ENCODE data around the gene WDR73.

The WDR73 gene

GRCh38 chr15:84658080-84658787, 4.2 kb upstream of the WDR73 start, which contains the start of gene NMB:
NMB (minus strand) TSS chr15:84658199; CDS start chr15:84658152, 47 bp downstream.
- Histone ChIP-seq H3K9ac (ENCODE audit: low read depth in 1 of 2, low read length in 2 of 2) (peak within 1 kb of the TSS; percentile 48 to 61), H3K4me3 (ENCODE audit: low read depth in 1 of 2, low read length in 2 of 2) (peak within 1 kb of the TSS; percentile 59 to 71), H3K4me1 (ENCODE audit: control insufficient read depth in 1 of 2, insufficient read depth in 2 of 2, low read length in 2 of 2) (peaks cover 17 to 27% of the 10 kb centered on the region in 2 donors), H3K9me3 (ENCODE audit: control insufficient read depth in 1 of 2, low read length in 2 of 2) (no peaks in the 10 kb centered on the region), H3K36me3 (ENCODE audit: control insufficient read depth in 1 of 2, insufficient read depth in 2 of 2, low read length in 2 of 2) (no peaks in the 10 kb centered on the region), H3K27ac (ENCODE audit: low read depth, low read length) (peak within 1 kb of the TSS; percentile 49), H3K27me3 (ENCODE audit: control insufficient read depth in 1 of 2, insufficient read depth in 2 of 2, low read length in 2 of 2) (no peaks in the 10 kb centered on the region)

DNA sequence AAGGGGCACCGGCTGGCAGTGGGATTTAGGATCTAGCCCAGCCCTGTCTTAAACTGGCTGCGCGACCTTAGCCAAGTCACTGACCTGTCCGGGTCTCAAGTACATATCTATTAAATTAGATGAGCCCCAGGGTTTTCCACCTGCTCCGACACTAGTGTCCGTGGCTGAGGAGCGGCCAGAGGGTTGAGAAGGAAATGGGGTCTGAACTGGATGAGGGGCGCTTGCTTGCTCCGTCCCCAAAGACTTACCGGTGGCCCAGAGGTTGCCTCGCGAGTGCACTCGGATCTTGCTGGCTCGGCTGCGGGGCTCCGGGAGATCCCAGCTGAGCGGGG, 3.6 kb upstream of the WDR73 start:
- Histone ChIP-seq H3K4me3 (ENCODE audit: low read depth in 1 of 2, low read length in 2 of 2) (peak overlapping the region; percentile 59 to 71), H3K27me3 (ENCODE audit: control insufficient read depth in 1 of 2, insufficient read depth in 2 of 2, low read length in 2 of 2) (no peaks in the 10 kb centered on the region), H3K9me3 (ENCODE audit: control insufficient read depth in 1 of 2, low read length in 2 of 2) (no peaks in the 10 kb centered on the region), H3K36me3 (ENCODE audit: control insufficient read depth in 1 of 2, insufficient read depth in 2 of 2, low read length in 2 of 2) (peaks cover 0 to under 1% of the 10 kb centered on the region in 2 donors), H3K4me1 (ENCODE audit: control insufficient read depth in 1 of 2, insufficient read depth in 2 of 2, low read length in 2 of 2) (peaks cover 17 to 30% of the 10 kb centered on the region in 2 donors), H3K27ac (ENCODE audit: low read depth, low read length) (no peak overlapping the region), H3K9ac (ENCODE audit: low read depth in 1 of 2, low read length in 2 of 2) (peak overlapping the region; percentile 48 to 61)

- no peak overlapping the region for H3K9ac ChIP-seq (ENCODE audit: low read depth in 1 of 2, low read length in 2 of 2)
- peaks cover 17 to 36% of the 10 kb centered on the region in 2 donors for H3K4me1 ChIP-seq (ENCODE audit: control insufficient read depth in 1 of 2, insufficient read depth in 2 of 2, low read length in 2 of 2)
- H3K4me3 ChIP-seq (ENCODE audit: low read depth in 1 of 2, low read length in 2 of 2): no peak overlapping the region
- no peaks in the 10 kb centered on the region for H3K27me3 ChIP-seq (ENCODE audit: control insufficient read depth in 1 of 2, insufficient read depth in 2 of 2, low read length in 2 of 2)
- no peak overlapping the region for H3K27ac ChIP-seq (ENCODE audit: low read depth, low read length)
- no peaks in the 10 kb centered on the region for H3K9me3 ChIP-seq (ENCODE audit: control insufficient read depth in 1 of 2, low read length in 2 of 2)
- H3K36me3 ChIP-seq (ENCODE audit: control insufficient read depth in 1 of 2, insufficient read depth in 2 of 2, low read length in 2 of 2): peaks cover 0 to 5% of the 10 kb centered on the region in 2 donors
These were observed 2.9 kb upstream of the WDR73 start for GRCh38 chr15:84656972-84657371.

DNA sequence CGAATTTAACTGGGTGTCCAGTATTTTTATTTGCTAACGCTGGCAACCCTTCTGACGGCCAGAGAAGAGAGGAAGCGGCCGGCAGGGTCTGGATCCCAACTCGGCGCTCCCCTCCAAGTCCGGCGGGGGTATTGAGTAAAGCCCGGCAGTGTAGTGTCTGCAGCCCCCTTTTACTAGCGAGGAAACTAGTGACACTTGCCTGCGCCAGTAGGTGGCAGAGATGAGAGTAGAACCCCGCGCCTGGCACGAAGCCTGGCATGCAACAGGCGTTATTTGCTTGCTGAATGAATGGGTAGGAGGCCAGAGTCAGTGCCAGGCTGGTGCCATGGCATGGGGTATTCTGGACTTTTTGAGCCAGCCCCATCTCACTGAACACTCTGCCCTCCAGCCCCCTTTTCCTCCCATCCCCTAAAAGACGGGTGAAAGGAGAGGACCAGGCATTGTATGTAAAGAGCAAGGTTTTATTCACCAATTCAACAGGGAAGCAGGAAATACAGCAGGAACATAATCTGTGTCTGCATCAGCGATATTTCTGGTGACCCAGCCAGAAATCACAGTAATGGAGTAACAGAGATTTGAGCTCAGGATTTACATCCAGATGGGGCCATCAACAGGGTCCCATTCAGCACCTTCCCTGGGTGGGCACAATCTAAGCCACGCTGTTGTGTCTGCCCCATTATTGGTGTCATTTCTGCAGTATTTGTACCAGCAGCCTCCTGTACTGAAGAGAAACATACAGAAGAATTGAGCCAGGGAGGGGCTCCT, 788 bp upstream of the WDR73 start:
- H3K4me1 ChIP-seq (ENCODE audit: control insufficient read depth in 1 of 2, insufficient read depth in 2 of 2, low read length in 2 of 2): peaks cover 17 to 36% of the 10 kb centered on the region in 2 donors
- H3K36me3 ChIP-seq (ENCODE audit: control insufficient read depth in 1 of 2, insufficient read depth in 2 of 2, low read length in 2 of 2): peaks cover 0 to 13% of the 10 kb centered on the region in 2 donors
- H3K27ac ChIP-seq (ENCODE audit: low read depth, low read length): peak overlapping the region; percentile 4

GRCh38 chr15:84653584-84653909, 536 bp downstream of the WDR73 start:
- Histone ChIP-seq H3K27me3 (ENCODE audit: control insufficient read depth in 1 of 2, insufficient read depth in 2 of 2, low read length in 2 of 2) (no peaks in the 10 kb centered on the region), H3K4me1 (ENCODE audit: control insufficient read depth in 1 of 2, insufficient read depth in 2 of 2, low read length in 2 of 2) (peaks cover 12 to 30% of the 10 kb centered on the region in 2 donors), H3K4me3 (ENCODE audit: low read depth in 1 of 2, low read length in 2 of 2) (peak overlapping the region; percentile 95 to 99), H3K27ac (ENCODE audit: low read depth, low read length) (peak overlapping the region; percentile 60), H3K36me3 (ENCODE audit: control insufficient read depth in 1 of 2, insufficient read depth in 2 of 2, low read length in 2 of 2) (peaks cover 7 to 24% of the 10 kb centered on the region in 2 donors), H3K9me3 (ENCODE audit: control insufficient read depth in 1 of 2, low read length in 2 of 2) (no peaks in the 10 kb centered on the region), H3K9ac (ENCODE audit: low read depth in 1 of 2, low read length in 2 of 2) (peak overlapping the region; percentile 87 to 88)

More for the DNA sequence above, 788 bp upstream of the WDR73 start:
- peak overlapping the region; percentile 87 to 88 for H3K9ac ChIP-seq (ENCODE audit: low read depth in 1 of 2, low read length in 2 of 2)
- H3K9me3 ChIP-seq (ENCODE audit: control insufficient read depth in 1 of 2, low read length in 2 of 2): no peaks in the 10 kb centered on the region
- H3K4me3 ChIP-seq (ENCODE audit: low read depth in 1 of 2, low read length in 2 of 2): peak overlapping the region; percentile 95 to 99
- H3K27me3 ChIP-seq (ENCODE audit: control insufficient read depth in 1 of 2, insufficient read depth in 2 of 2, low read length in 2 of 2): no peaks in the 10 kb centered on the region

DNA sequence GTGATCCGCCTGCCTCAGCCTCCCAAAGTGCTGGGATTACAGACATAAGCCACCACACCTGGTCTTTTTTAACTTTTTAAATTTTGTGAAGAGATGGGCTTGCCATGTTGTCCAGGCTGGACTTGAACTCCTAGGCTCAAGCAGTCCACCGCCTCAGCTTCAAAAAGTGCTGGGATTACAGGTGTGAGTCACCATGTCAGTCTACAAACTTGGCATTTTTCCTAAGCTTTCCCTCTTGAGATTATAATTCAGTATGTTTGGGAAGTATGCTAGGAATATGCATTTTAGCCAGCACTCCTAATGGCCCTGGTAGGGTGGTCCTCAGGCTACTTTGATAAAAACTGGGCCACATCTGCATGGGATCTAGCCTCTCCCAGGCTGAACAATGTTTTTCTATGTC, 4.4 kb downstream of the WDR73 start:
- H3K9ac ChIP-seq (ENCODE audit: low read depth in 1 of 2, low read length in 2 of 2): no peak overlapping the region
- H3K4me3 ChIP-seq (ENCODE audit: low read depth in 1 of 2, low read length in 2 of 2): no peak overlapping the region
- no peaks in the 10 kb centered on the region for H3K27me3 ChIP-seq (ENCODE audit: control insufficient read depth in 1 of 2, insufficient read depth in 2 of 2, low read length in 2 of 2)
- peaks cover 4 to 15% of the 10 kb centered on the region in 2 donors for H3K4me1 ChIP-seq (ENCODE audit: control insufficient read depth in 1 of 2, insufficient read depth in 2 of 2, low read length in 2 of 2)
- H3K36me3 ChIP-seq (ENCODE audit: control insufficient read depth in 1 of 2, insufficient read depth in 2 of 2, low read length in 2 of 2): peaks cover 24 to 59% of the 10 kb centered on the region in 2 donors
- H3K9me3 ChIP-seq (ENCODE audit: control insufficient read depth in 1 of 2, low read length in 2 of 2): no peaks in the 10 kb centered on the region
- H3K27ac ChIP-seq (ENCODE audit: low read depth, low read length): no peak overlapping the region

GRCh38 chr15:84648539-84648938, 5.5 kb downstream of the WDR73 start:
- H3K9me3 ChIP-seq (ENCODE audit: control insufficient read depth in 1 of 2, low read length in 2 of 2): no peaks in the 10 kb centered on the region
- H3K9ac ChIP-seq (ENCODE audit: low read depth in 1 of 2, low read length in 2 of 2): no peak overlapping the region
- no peaks in the 10 kb centered on the region for H3K27me3 ChIP-seq (ENCODE audit: control insufficient read depth in 1 of 2, insufficient read depth in 2 of 2, low read length in 2 of 2)
- H3K36me3 ChIP-seq (ENCODE audit: control insufficient read depth in 1 of 2, insufficient read depth in 2 of 2, low read length in 2 of 2): peaks cover 30 to 67% of the 10 kb centered on the region in 2 donors
- no peak overlapping the region for H3K27ac ChIP-seq (ENCODE audit: low read depth, low read length)
- no peak overlapping the region for H3K4me3 ChIP-seq (ENCODE audit: low read depth in 1 of 2, low read length in 2 of 2)
- peaks cover 3 to 12% of the 10 kb centered on the region in 2 donors for H3K4me1 ChIP-seq (ENCODE audit: control insufficient read depth in 1 of 2, insufficient read depth in 2 of 2, low read length in 2 of 2)

- H3K36me3 ChIP-seq (ENCODE audit: control insufficient read depth in 1 of 2, insufficient read depth in 2 of 2, low read length in 2 of 2): peaks cover 37 to 75% of the 10 kb centered on the region in 2 donors
- H3K9me3 ChIP-seq (ENCODE audit: control insufficient read depth in 1 of 2, low read length in 2 of 2): no peaks in the 10 kb centered on the region
- peaks cover 0 to 5% of the 10 kb centered on the region in 2 donors for H3K4me1 ChIP-seq (ENCODE audit: control insufficient read depth in 1 of 2, insufficient read depth in 2 of 2, low read length in 2 of 2)
- H3K9ac ChIP-seq (ENCODE audit: low read depth in 1 of 2, low read length in 2 of 2): no peak overlapping the region
- H3K27ac ChIP-seq (ENCODE audit: low read depth, low read length): no peak overlapping the region
- H3K4me3 ChIP-seq (ENCODE audit: low read depth in 1 of 2, low read length in 2 of 2): no peak overlapping the region
- no peaks in the 10 kb centered on the region for H3K27me3 ChIP-seq (ENCODE audit: control insufficient read depth in 1 of 2, insufficient read depth in 2 of 2, low read length in 2 of 2)
These were observed 6.4 kb downstream of the WDR73 start for GRCh38 chr15:84647726-84648125.

DNA sequence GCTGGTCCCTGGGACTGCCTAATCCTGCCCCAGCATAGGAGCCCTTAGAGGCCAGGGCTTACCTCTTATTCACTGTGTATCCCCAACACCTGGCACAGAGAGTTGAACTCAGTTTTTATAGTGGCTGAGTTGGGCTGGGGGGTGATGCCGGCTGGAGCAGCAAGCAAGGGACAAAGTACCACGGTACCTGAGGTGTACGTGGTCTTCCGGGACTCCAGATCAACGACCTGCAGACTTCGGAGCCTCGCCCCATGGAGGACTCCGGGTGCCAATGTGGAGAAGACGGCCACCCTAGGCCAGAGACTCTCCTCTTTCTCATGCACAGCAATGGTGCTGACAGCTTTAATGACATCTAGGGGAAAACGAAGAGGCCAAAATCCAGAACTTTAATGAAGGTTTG, 8.1 kb downstream of the WDR73 start:
- Histone ChIP-seq H3K27ac (ENCODE audit: low read depth, low read length) (no peak overlapping the region), H3K4me3 (ENCODE audit: low read depth in 1 of 2, low read length in 2 of 2) (no peak overlapping the region), H3K9ac (ENCODE audit: low read depth in 1 of 2, low read length in 2 of 2) (no peak overlapping the region), H3K4me1 (ENCODE audit: control insufficient read depth in 1 of 2, insufficient read depth in 2 of 2, low read length in 2 of 2) (no peaks in the 10 kb centered on the region), H3K36me3 (ENCODE audit: control insufficient read depth in 1 of 2, insufficient read depth in 2 of 2, low read length in 2 of 2) (peaks cover 37 to 79% of the 10 kb centered on the region in 2 donors), H3K9me3 (ENCODE audit: control insufficient read depth in 1 of 2, low read length in 2 of 2) (no peaks in the 10 kb centered on the region), H3K27me3 (ENCODE audit: control insufficient read depth in 1 of 2, insufficient read depth in 2 of 2, low read length in 2 of 2) (no peaks in the 10 kb centered on the region)

DNA sequence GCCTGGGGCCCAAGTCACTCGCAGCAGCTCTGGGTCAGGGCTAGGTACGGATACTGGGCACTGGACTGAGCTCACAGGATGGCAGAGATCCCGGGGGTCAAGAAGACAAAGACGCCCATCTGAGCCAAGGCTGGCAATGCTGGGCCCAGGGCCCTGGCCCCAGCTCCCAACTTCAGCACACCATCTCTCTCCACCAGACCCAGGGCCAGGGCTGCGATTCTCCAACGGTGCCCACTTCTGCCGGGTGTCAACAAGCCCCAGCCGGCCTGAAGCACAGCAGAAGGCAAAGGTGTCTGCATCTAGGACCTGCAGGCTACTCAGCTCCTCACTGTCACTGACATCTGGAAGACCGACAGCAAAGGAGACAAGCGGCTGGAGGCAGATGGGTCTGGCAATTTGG, 8.6 kb downstream of the WDR73 start:
- no peak overlapping the region for H3K9ac ChIP-seq (ENCODE audit: low read depth in 1 of 2, low read length in 2 of 2)
- no peak overlapping the region for H3K27ac ChIP-seq (ENCODE audit: low read depth, low read length)
- H3K4me1 ChIP-seq (ENCODE audit: control insufficient read depth in 1 of 2, insufficient read depth in 2 of 2, low read length in 2 of 2): no peaks in the 10 kb centered on the region
- no peaks in the 10 kb centered on the region for H3K27me3 ChIP-seq (ENCODE audit: control insufficient read depth in 1 of 2, insufficient read depth in 2 of 2, low read length in 2 of 2)
- no peak overlapping the region for H3K4me3 ChIP-seq (ENCODE audit: low read depth in 1 of 2, low read length in 2 of 2)
- peaks cover 37 to 84% of the 10 kb centered on the region in 2 donors for H3K36me3 ChIP-seq (ENCODE audit: control insufficient read depth in 1 of 2, insufficient read depth in 2 of 2, low read length in 2 of 2)
- H3K9me3 ChIP-seq (ENCODE audit: control insufficient read depth in 1 of 2, low read length in 2 of 2): no peaks in the 10 kb centered on the region
